GM23338 (cell line): ENCODE measurements around the gene DR1. TPM values are rescaled to one million over a fixed set of nuclear protein-coding genes. Genes with fewer than 3 reads are reported as not detected.

Experiments
- ATAC-seq: fragments of 200-7000 bp; cut with Tn5 transposase; 3 replicates; pipeline ENCODE4 v1.9.1; 2020
- DNase-seq: peaks from one replicate; pipeline ENCODE4 v3.0.0-alpha.2; 2015; ENCODE audit warnings: low spot score
- H2AFZ ChIP-seq: fragments of 200-600 bp; sonication (generic); 2 replicates; pipeline ENCODE4 v1.8.0; 2016; ENCODE audit warnings: antibody characterized with exemption, mild to moderate bottlenecking, moderate library complexity
- H3F3A ChIP-seq: fragments of 200-600 bp; sonication (generic); replicated peaks from 2 replicates; pipeline ENCODE4 v1.8.0; 2017; ENCODE audit warnings: antibody characterized with exemption, mixed run types, low read depth
- H3K27ac ChIP-seq: fragments of 200-600 bp; sonication (generic); 2 replicates; pipeline ENCODE4 v1.6.1; 2016; ENCODE audit warnings: low read depth
- H3K27me3 ChIP-seq: fragments of 200-600 bp; sonication (generic); 2 replicates; pipeline ENCODE4 v1.8.0; 2016; ENCODE audit warnings: mild to moderate bottlenecking, mixed run types, moderate library complexity; ENCODE audit not compliant: insufficient read depth
- H3K36me3 ChIP-seq: fragments of 200-600 bp; sonication (generic); 2 replicates; pipeline ENCODE4 v1.8.0; 2016; ENCODE audit warnings: mild to moderate bottlenecking; ENCODE audit not compliant: insufficient read depth
- H3K4me1 ChIP-seq: fragments of 200-600 bp; sonication (generic); 2 replicates; pipeline ENCODE4 v1.8.0; 2016; ENCODE audit warnings: mild to moderate bottlenecking, moderate library complexity; ENCODE audit not compliant: insufficient read depth
- H3K4me2 ChIP-seq: fragments of 200-600 bp; sonication (generic); 2 replicates; pipeline ENCODE4 v1.7.1; 2017; ENCODE audit warnings: mixed run types
- H3K4me3 ChIP-seq: fragments of 200-600 bp; sonication (generic); 2 replicates; pipeline ENCODE4 v1.6.1; 2016; ENCODE audit warnings: mixed run types
- H3K79me2 ChIP-seq: fragments of 200-600 bp; sonication (generic); replicated peaks from 2 replicates; pipeline ENCODE4 v1.8.0; 2017; ENCODE audit warnings: mild to moderate bottlenecking; ENCODE audit not compliant: insufficient read depth
- H3K9me2 ChIP-seq: fragments of 200-600 bp; sonication (generic); 2 replicates; pipeline ENCODE4 v1.8.0; 2017; ENCODE audit not compliant: insufficient read depth
- H4K20me1 ChIP-seq: fragments of 200-600 bp; sonication (generic); replicated peaks from 2 replicates; pipeline ENCODE4 v1.8.0; 2017; ENCODE audit warnings: mild to moderate bottlenecking; ENCODE audit not compliant: insufficient read depth
- H3K27ac Mint-ChIP-seq: 2 replicates; pipeline ENCODE4 v1.8.0; 2020; ENCODE audit warnings: inconsistent platforms, mild to moderate bottlenecking, moderate library complexity, mixed read lengths
- H3K27me3 Mint-ChIP-seq: 3 replicates; pipeline ENCODE4 v1.8.0; 2022; ENCODE audit warnings: low read depth, mild to moderate bottlenecking, moderate library complexity, mixed read lengths, inconsistent platforms; ENCODE audit not compliant: insufficient read depth, poor library complexity
- H3K36me3 Mint-ChIP-seq: 3 replicates; pipeline ENCODE4 v1.8.0; 2021; ENCODE audit warnings: low read depth, mild to moderate bottlenecking, inconsistent platforms, moderate library complexity, mixed read lengths
- H3K4me1 Mint-ChIP-seq: 3 replicates; pipeline ENCODE4 v1.8.0; 2020; ENCODE audit warnings: mild to moderate bottlenecking, inconsistent platforms, mixed read lengths
- H3K4me3 Mint-ChIP-seq: 3 replicates; pipeline ENCODE4 v1.8.0; 2021; ENCODE audit warnings: moderate library complexity, mild to moderate bottlenecking, inconsistent platforms, mixed read lengths
- H3K9me3 Mint-ChIP-seq: 3 replicates; pipeline ENCODE4 v1.8.0; 2020; ENCODE audit warnings: moderate library complexity, mild to moderate bottlenecking, inconsistent platforms, mixed read lengths
- EZH2 ChIP-seq: fragments of 200-600 bp; sonication (generic); IDR thresholded peaks from one replicate; pipeline ENCODE4 v1.8.0; 2017; ENCODE audit warnings: antibody characterized with exemption, mild to moderate bottlenecking, low read depth; ENCODE audit not compliant: unreplicated experiment
- EZH2phosphoT487 ChIP-seq: fragments of 200-600 bp; sonication (generic); IDR thresholded peaks from one replicate; pipeline ENCODE4 v1.8.1; 2018; ENCODE audit warnings: antibody characterized with exemption; ENCODE audit not compliant: unreplicated experiment
- JUNB ChIP-seq: IDR thresholded peaks from one replicate; pipeline ENCODE4 v1.6.1; 2016; ENCODE audit warnings: antibody characterized with exemption; ENCODE audit not compliant: unreplicated experiment
- POLR2AphosphoS5 ChIP-seq: IDR thresholded peaks from 2 replicates; pipeline ENCODE4 v1.6.1; 2016; ENCODE audit warnings: antibody characterized with exemption, low read depth
- STAT1 ChIP-seq: IDR thresholded peaks from one replicate; pipeline ENCODE4 v1.6.1; 2016; ENCODE audit warnings: antibody characterized with exemption; ENCODE audit not compliant: unreplicated experiment
- ZNF114 ChIP-seq: fragments of 250-450 bp; sonication (Bioruptor Pico); IDR thresholded peaks from 2 replicates; pipeline ENCODE4 v1.5.0; 2020; ENCODE audit warnings: mild to moderate bottlenecking, moderate library complexity
- polyA plus RNA-seq: library from polyadenylated mRNA; unstranded; fragments of >200 nt; fragmentation: Nextera tagmentation; extraction: Ambion mirVana; gene quantifications from 2 replicates; pipeline ENCODE4 v1.2.1, GENCODE V29; 2016
- total RNA-seq: library from RNA; depleted of rRNA; stranded (reverse); fragments of >200 nt; shearing (Covaris generic); gene quantifications from 2 replicates; pipeline ENCODE4 v1.2.3, GENCODE V29; 2014
- TF ChIP-seq, protein P1 (sequence below): IDR thresholded peaks from one replicate; pipeline ENCODE4 v1.6.1; 2018; ENCODE audit warnings: antibody characterized with exemption; ENCODE audit not compliant: unreplicated experiment
- TF ChIP-seq, protein P2 (sequence below): IDR thresholded peaks from 2 replicates; pipeline ENCODE4 v1.6.1; 2016; ENCODE audit warnings: antibody characterized with exemption
- TF ChIP-seq, protein P3 (sequence below), 2 experiments: fragments of 200-600 bp in 1 of 2; sonication (generic) in 1 of 2; conservative IDR thresholded peaks; 2 replicates each; pipeline versions ENCODE4 v1.5.1 to v1.6.1; 2016 to 2017; ENCODE audit warnings: antibody characterized with exemption in 2 of 2, low read depth in 2 of 2, mild to moderate bottlenecking in 2 of 2, moderate library complexity in 1 of 2
- TF ChIP-seq, protein P4 (sequence below): fragments of 250-450 bp; sonication (Bioruptor Pico); IDR thresholded peaks from 2 replicates; pipeline ENCODE4 v1.5.0; 2020; ENCODE audit warnings: mild to moderate bottlenecking, moderate library complexity

Gene DR1
- total and polyA plus RNA-seq, 2 experiments from 2014 or later = 20.9 to 61.2 TPM

DNA sequence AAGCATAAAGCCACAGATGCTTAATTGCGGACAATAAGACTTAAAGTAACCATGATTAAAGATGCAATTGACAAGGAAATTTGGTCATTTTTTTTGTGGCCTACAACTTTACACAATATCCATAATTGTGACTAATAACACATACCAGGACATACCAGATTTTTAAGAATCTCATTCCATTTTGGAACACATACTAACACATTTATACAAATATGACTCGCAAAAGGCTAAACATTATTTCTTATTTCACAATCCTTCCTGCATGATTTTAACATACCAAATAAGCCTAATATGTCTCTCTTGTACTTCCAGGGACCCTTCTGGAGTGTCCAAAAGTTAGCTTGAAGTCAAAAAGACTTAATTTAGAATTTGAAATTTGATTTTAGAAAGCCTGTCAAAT lies 48.8 kb downstream of the DR1 start:
- H3K27me3 ChIP-seq = no peaks in the 10 kb centered on the region
- no peaks in the 10 kb centered on the region for H4K20me1 ChIP-seq
- H3K36me3 Mint-ChIP-seq = no peaks in the 10 kb centered on the region
- H3K79me2 ChIP-seq = no peaks in the 10 kb centered on the region
- peaks cover 4% of the 10 kb centered on the region; the same call in 1 of the 2 replicates for H3K9me2 ChIP-seq
- no peak overlapping the region for H3K27ac ChIP-seq
- H3K9me3 Mint-ChIP-seq = peaks cover 3% of the 10 kb centered on the region; the same call in 2 of the 3 replicates
- H3K4me3 Mint-ChIP-seq = no peak overlapping the region
- H3K27me3 Mint-ChIP-seq = no peaks in the 10 kb centered on the region
- ATAC-seq = no peak
- no peaks in the 10 kb centered on the region for H3K4me1 ChIP-seq
- H3K4me1 Mint-ChIP-seq = no peaks in the 10 kb centered on the region
- no peak overlapping the region for H3K27ac Mint-ChIP-seq
- TF ChIP-seq POLR2AphosphoS5 (no peak), ZNF114 (CRISPR knock-in tag) (no peak), EZH2phosphoT487 (no peak), EZH2 (no peak), JUNB (no peak), STAT1 (no peak)
- TF ChIP-seq, protein P1, sequence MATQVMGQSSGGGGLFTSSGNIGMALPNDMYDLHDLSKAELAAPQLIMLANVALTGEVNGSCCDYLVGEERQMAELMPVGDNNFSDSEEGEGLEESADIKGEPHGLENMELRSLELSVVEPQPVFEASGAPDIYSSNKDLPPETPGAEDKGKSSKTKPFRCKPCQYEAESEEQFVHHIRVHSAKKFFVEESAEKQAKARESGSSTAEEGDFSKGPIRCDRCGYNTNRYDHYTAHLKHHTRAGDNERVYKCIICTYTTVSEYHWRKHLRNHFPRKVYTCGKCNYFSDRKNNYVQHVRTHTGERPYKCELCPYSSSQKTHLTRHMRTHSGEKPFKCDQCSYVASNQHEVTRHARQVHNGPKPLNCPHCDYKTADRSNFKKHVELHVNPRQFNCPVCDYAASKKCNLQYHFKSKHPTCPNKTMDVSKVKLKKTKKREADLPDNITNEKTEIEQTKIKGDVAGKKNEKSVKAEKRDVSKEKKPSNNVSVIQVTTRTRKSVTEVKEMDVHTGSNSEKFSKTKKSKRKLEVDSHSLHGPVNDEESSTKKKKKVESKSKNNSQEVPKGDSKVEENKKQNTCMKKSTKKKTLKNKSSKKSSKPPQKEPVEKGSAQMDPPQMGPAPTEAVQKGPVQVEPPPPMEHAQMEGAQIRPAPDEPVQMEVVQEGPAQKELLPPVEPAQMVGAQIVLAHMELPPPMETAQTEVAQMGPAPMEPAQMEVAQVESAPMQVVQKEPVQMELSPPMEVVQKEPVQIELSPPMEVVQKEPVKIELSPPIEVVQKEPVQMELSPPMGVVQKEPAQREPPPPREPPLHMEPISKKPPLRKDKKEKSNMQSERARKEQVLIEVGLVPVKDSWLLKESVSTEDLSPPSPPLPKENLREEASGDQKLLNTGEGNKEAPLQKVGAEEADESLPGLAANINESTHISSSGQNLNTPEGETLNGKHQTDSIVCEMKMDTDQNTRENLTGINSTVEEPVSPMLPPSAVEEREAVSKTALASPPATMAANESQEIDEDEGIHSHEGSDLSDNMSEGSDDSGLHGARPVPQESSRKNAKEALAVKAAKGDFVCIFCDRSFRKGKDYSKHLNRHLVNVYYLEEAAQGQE = no peak
- TF ChIP-seq, protein P2, sequence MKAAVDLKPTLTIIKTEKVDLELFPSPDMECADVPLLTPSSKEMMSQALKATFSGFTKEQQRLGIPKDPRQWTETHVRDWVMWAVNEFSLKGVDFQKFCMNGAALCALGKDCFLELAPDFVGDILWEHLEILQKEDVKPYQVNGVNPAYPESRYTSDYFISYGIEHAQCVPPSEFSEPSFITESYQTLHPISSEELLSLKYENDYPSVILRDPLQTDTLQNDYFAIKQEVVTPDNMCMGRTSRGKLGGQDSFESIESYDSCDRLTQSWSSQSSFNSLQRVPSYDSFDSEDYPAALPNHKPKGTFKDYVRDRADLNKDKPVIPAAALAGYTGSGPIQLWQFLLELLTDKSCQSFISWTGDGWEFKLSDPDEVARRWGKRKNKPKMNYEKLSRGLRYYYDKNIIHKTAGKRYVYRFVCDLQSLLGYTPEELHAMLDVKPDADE = no peak
- TF ChIP-seq, protein P3, sequence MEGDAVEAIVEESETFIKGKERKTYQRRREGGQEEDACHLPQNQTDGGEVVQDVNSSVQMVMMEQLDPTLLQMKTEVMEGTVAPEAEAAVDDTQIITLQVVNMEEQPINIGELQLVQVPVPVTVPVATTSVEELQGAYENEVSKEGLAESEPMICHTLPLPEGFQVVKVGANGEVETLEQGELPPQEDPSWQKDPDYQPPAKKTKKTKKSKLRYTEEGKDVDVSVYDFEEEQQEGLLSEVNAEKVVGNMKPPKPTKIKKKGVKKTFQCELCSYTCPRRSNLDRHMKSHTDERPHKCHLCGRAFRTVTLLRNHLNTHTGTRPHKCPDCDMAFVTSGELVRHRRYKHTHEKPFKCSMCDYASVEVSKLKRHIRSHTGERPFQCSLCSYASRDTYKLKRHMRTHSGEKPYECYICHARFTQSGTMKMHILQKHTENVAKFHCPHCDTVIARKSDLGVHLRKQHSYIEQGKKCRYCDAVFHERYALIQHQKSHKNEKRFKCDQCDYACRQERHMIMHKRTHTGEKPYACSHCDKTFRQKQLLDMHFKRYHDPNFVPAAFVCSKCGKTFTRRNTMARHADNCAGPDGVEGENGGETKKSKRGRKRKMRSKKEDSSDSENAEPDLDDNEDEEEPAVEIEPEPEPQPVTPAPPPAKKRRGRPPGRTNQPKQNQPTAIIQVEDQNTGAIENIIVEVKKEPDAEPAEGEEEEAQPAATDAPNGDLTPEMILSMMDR (conservative IDR thresholded peaks at IDR 0.05; ENCODE audit: low read depth in 2 of 2) = no peak
- TF ChIP-seq, protein P4, sequence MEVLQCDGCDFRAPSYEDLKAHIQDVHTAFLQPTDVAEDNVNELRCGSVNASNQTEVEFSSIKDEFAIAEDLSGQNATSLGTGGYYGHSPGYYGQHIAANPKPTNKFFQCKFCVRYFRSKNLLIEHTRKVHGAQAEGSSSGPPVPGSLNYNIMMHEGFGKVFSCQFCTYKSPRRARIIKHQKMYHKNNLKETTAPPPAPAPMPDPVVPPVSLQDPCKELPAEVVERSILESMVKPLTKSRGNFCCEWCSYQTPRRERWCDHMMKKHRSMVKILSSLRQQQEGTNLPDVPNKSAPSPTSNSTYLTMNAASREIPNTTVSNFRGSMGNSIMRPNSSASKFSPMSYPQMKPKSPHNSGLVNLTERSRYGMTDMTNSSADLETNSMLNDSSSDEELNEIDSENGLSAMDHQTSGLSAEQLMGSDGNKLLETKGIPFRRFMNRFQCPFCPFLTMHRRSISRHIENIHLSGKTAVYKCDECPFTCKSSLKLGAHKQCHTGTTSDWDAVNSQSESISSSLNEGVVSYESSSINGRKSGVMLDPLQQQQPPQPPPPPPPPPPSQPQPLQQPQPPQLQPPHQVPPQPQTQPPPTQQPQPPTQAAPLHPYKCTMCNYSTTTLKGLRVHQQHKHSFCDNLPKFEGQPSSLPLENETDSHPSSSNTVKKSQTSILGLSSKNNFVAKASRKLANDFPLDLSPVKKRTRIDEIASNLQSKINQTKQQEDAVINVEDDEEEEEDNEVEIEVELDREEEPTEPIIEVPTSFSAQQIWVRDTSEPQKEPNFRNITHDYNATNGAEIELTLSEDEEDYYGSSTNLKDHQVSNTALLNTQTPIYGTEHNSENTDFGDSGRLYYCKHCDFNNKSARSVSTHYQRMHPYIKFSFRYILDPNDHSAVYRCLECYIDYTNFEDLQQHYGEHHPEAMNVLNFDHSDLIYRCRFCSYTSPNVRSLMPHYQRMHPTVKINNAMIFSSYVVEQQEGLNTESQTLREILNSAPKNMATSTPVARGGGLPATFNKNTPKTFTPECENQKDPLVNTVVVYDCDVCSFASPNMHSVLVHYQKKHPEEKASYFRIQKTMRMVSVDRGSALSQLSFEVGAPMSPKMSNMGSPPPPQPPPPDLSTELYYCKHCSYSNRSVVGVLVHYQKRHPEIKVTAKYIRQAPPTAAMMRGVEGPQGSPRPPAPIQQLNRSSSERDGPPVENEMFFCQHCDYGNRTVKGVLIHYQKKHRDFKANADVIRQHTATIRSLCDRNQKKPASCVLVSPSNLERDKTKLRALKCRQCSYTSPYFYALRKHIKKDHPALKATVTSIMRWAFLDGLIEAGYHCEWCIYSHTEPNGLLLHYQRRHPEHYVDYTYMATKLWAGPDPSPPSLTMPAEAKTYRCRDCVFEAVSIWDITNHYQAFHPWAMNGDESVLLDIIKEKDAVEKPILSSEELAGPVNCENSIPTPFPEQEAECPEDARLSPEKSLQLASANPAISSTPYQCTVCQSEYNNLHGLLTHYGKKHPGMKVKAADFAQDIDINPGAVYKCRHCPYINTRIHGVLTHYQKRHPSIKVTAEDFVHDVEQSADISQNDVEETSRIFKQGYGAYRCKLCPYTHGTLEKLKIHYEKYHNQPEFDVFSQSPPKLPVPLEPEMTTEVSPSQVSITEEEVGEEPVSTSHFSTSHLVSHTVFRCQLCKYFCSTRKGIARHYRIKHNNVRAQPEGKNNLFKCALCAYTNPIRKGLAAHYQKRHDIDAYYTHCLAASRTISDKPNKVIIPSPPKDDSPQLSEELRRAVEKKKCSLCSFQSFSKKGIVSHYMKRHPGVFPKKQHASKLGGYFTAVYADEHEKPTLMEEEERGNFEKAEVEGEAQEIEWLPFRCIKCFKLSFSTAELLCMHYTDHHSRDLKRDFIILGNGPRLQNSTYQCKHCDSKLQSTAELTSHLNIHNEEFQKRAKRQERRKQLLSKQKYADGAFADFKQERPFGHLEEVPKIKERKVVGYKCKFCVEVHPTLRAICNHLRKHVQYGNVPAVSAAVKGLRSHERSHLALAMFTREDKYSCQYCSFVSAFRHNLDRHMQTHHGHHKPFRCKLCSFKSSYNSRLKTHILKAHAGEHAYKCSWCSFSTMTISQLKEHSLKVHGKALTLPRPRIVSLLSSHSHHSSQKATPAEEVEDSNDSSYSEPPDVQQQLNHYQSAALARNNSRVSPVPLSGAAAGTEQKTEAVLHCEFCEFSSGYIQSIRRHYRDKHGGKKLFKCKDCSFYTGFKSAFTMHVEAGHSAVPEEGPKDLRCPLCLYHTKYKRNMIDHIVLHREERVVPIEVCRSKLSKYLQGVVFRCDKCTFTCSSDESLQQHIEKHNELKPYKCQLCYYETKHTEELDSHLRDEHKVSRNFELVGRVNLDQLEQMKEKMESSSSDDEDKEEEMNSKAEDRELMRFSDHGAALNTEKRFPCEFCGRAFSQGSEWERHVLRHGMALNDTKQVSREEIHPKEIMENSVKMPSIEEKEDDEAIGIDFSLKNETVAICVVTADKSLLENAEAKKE (CRISPR knock-in tag) = no peak
- no peaks in the 10 kb centered on the region for H3K36me3 ChIP-seq
- no peak overlapping the region for H2AFZ ChIP-seq
- DNase-seq = no peak
- no peaks in the 10 kb centered on the region for H3F3A ChIP-seq
- no peak overlapping the region for H3K4me3 ChIP-seq
- H3K4me2 ChIP-seq = no peak overlapping the region
